CD4-positive, alpha-beta T cell treated with Interleukin-6 at 100 ng/mL for 8 hours (primary cell): Measurements from ENCODE around the gene PREX1.

Experiments
- DNase-seq: peaks from one replicate; pipeline ENCODE4 v3.0.0-alpha.2; 2020; ENCODE audit warnings: mixed read lengths, low spot score

The PREX1 gene

DNA sequence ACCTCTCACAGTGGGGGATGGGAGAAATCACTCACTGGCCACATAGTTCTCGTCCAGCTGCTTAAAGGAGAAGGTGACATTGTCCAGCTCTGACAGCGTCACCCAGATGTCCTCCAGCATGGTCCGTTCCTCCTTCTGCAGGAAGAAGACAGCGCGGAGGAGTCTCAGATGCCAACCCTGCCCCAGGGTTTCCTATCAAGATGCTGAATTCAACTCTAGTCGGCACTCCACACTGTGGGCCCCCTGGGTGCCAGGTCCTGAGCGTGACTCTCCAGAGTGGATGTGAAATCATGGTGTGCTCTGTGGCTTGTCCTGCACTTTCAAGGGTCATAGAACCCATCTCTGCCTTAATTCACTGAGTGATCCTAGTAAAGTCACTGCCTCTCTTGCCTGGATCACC, 193.2 kb downstream of the PREX1 start:
- no peak for DNase-seq

DNA sequence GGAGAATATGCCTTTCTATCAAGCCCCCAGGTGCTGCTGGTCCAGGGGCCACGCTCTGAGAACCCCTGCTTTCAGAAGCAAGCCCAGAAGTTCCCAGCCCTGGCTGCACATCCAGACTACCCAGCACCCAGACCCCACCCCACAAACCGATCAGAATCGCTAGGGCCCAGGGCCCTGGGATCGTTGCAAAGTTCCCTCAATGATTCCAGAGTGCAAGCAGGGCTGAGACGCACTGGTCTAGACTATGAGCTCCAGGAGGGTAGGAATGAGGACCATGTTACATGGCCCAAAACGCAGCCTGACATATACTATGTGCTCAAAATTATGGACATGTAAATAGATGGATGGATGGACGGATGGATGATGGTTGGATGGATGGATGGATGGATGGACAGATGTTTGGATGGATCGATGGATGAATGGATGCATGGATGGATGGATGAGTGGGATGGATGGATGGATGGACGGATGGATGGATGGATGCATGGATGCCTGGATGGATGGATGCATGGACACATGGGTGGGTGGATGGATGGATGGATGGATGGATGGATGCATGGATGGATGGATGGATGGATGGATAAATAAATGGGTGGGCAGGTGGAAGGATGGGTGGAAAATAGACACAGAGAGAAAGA, 194.1 kb downstream of the PREX1 start:
- DNase-seq = no peak

DNA sequence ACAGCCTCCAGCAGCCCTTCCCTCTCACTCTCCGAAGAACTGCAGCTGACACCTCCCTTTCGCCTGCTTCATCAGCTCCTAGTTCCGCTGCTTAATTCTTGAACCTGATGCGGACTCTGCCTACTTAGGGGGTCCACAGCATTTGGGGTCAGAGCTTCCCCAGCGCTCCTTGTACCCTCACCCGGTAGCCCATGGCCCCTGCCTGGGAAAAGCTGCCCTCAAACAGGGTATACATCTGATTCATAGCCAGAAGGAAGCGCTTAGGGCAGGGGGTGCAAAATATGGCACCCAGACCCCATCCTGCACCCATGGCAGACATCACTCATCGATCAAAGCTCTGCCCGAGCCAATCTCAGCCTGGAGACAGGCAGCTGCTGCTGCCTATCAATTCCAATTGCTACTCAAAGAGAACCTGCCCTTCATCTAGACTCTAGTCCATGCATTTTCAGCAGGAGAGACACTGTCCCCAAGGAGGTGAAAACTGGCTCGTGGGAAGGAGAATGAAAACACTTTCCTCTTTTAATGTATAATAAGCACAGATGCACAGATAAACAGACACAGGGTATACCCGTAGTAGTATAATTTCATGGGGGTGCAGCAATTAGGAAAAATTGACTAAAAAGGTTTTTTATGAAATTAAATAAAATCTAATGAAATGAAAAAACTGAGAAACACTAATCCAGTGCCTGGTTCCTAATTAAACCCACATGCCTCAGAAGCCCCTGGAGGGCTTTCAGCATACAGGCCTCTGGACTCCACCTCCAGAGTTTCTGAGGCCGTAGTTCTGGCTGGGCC, 194.8 kb downstream of the PREX1 start:
- DNase-seq = no peak

DNA sequence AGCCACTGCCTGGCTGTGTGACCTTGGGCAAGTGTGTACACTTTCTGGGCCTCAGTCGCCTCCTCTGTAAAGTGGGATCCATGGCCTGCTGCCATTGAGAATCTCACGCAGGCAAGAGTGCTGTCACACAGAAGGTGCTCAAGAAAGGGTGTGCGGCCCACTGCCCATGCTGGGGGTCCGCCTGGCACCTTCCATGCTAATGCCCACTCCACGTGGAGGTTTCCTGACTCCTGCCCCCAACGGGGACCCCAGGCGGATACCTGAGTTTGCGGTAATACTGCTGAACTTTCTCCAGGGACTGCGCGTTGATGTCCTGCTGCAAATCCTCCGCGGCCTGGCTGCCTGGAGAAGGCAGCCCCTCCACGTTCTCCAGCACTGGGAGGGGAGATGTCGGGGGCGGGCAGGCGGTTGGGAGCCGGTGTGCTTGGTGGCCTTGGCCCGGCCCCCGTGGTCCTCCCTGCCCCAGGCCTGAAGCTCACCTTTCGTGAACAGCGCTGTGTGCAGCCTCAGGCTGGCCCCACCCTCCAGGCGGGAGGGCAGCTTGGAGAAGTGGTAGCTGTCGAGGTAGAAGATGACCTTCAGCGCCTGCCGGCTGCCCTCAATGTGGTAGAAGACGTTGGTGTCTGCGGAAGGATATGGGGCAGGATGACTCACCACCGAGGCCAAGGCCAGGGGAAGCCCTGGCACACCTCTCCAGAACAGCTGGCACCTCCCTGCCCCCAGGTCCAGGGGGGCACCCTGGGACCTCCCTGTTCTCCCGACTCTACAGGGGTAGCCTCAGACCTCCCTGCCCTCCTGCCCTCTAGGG, 195.6 kb downstream of the PREX1 start:
- DNase-seq = no peak

DNA sequence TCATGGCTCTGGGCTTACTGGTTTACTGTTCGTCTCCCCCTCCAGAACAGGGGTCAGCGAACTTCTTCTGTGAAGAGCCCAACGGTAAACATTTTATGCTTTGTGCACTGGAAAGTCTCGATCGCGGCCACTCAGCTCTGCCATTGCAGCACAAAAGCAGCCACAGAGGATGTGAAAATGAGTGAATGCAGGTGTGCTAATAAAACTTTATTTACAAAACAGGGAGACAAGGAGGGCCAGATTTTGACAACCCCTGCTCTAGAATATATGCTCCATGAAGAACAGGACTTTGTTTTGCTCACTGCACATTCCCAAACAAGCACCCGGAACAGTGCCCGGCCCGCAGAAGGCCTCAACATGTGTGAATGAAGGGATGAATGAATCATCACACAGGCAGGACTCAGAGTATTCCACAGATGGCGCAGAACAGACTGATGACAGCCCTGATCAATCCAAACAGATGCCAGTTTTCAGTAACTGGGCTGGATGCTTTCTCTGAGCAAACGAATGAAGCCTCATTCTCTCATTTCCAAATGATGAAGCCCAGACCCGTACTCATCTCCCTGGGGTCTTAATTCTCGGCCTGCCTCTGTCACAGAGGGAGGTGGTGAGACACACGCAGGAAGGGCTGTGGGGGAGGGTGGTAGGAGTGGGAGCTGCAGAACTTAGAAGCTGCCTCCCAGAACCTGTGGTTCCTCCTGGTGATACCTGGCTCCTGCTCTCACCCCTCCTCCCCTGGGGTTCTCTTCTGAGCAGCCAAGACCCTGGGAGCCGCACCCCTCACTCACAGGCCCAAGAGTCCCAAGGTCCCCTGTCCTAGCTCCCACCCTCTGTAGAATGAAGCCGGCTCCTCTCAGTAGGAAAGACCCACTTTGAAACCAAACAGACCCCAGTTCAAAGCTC, 196.4 kb downstream of the PREX1 start:
- DNase-seq = no peak

DNA sequence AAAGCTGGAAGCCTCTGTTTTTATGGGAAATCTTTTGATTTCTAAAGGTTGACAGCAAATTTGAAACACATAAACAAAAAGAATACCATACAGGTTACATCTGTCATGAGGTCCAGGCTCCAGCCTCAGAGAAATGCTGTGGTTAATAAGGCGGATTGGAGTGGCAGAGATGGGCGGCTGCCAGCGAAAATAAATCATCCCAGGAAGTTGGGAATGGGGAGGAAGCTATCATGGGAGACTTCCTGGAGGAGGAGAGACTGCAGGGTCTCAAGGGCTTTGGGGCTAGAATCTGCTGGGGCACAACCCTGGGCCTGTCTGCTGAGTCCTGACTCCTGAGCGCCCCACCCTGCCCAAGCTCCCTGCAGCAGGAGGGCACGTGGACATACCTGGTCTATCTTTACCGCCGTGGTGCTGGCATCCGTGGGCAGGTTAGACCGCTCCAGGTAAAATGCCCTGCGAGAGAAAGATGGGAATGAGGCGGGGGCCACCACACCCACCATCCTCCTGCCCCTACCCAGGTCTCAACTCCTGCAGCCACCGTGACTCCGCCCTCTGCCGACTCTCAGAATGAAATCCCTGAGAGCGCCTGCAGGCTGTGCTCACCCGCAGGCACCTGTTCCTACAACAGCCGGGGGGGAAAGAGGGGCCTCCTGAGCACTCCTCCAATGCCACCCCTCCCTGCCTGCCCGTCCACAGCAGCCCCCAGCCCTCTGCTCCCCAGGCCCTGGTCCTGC, 197.3 kb downstream of the PREX1 start:
- DNase-seq = no peak

DNA sequence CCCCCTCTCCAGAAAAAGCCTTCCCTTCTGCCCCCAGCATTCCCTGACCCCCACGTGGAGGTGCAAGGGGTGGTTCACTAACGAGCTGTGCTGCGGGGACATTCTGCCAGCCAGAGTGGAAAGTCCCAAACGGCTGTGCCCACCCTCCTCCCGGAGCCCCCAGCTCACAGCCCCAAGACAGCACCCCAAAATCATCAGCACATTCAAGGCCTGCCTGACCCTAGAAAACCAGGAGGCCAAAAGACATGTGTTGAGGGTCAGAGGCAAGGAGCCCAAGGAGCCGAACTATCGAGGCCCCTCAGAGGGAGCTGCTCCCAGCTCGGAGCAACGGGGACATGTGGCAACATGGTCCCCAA, 197.9 kb downstream of the PREX1 start:
- no peak for DNase-seq

DNA sequence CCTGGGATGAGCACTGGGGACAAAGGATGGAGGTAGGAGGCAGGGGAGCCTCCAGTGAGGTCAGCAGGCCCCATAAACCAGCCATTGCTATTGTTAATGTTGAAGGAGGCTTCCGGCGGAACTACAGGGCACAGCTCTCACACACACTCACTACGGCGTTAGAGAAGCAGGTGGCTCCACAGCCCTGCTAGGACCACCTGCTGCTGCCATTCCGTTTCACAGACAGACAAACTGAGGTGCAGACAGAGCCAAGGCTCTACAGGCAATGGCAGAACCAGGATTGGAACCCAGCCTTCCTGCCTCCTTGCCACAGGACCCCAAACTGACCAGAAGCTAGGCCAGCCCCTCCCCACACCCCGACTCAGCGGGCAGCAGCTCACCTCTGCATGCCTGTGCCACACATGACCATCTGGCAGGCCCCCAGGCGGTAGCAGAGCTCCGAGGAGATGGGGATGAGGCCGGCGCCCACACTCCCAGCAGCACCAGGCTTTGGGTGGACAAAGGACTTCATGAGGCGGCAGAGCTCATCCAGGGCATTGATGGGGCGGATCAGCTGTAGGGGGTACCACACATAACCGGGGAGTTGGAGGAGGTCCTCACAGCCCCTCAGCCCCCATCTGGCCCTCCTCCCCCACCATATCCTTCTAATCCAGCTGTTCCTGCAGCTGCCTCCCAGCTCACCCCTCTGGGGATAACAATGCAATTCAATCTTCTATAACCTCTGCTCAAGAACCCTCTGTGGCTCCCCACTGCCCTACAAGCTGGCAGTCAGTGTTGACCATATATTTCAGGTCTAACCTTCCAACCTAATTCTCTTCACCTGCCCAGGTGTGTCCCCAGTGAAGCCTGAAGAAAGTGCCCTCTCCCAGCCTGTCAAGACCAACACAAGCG, 198.5 kb downstream of the PREX1 start:
- DNase-seq = no peak

DNA sequence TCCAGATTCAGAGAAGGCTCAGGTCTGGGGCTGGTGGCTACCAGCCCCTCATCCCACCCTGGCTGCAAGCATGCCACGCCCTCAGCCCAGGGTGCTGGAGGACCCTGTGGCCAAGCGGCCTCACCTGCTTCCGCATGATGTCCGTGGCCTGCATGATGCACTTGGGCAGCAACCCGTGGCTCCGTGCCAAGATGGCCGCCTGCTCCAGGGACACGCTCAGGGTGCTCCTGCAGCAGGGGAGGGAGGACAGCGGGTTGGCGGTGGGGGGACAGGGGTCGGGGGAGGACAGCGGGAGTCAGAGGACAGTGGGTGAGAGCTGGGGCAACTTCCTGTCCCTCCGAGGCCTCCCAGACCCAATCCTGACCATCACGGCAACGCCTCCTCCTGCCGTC, 200.1 kb downstream of the PREX1 start:
- DNase-seq = no peak

DNA sequence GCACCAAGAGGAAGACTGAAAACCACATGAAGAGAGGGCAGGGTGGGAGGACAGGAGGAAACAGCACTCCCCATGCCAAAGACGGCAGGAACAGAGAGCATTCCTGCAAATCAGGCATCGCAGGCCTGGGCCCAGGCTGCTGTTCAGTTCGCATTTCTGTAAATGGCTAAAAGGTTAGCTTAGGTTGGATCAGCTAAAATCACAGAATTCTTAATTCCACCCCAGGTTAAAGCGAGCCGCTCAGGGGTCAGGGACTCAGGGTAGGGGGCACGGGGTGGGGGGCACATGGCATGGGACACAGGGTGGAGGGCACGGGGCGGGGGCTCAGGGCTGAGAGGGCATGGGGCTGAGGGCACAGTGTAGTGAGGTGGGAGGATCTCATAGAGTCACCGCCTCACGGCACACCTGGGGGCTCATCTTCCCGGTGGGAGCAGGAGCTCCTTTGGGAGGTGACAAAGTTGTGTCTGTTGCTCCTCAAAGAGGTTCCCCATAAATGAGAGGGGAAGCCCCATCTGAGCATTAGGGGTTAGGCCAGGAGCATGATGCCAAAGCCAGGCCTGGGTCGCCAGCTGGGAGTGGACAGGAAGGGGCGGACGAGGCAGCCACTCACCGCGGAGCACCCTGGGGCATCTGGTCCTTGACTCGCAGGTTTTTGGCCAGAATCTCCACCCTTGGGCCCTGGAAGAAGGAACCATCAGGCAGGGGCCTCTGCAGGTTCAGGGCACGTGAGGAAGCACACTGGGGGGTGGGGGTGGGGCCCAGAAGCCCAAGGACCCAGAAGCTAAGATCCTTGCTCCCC, 200.7 kb downstream of the PREX1 start:
- no peak for DNase-seq

DNA sequence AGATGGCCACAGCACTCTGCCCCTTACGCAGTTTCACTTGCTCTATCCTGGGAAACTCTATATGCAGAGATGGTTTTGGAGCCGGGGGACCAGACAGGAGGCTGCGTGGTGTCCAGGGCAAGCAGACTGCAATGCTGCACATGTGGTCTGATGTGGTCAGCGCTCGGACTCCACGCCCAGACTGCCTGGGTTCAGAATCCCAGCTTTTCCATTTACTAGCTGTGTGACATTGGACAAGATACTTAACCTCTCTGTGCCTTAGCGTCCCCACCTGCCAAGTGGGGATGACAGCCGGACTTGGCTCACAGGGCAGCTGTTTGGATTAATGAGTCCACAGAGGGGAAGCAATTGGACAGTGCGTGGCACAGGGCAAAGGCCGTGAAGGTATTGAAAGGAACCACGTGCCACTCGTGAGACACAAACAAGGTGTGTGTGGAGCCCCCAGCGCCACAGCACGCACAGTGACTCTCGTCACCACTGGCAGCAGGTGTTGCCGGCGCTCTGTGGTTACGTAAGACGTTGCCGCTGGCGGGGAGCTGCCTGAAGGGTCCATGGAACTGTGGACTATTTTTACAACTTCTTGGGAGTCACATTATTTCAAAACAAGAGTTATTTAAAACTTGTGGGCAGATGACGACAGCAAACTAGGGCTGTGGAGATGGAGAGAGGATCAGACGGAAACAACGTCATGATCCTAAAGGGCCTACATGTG, 201.4 kb downstream of the PREX1 start:
- no peak for DNase-seq

DNA sequence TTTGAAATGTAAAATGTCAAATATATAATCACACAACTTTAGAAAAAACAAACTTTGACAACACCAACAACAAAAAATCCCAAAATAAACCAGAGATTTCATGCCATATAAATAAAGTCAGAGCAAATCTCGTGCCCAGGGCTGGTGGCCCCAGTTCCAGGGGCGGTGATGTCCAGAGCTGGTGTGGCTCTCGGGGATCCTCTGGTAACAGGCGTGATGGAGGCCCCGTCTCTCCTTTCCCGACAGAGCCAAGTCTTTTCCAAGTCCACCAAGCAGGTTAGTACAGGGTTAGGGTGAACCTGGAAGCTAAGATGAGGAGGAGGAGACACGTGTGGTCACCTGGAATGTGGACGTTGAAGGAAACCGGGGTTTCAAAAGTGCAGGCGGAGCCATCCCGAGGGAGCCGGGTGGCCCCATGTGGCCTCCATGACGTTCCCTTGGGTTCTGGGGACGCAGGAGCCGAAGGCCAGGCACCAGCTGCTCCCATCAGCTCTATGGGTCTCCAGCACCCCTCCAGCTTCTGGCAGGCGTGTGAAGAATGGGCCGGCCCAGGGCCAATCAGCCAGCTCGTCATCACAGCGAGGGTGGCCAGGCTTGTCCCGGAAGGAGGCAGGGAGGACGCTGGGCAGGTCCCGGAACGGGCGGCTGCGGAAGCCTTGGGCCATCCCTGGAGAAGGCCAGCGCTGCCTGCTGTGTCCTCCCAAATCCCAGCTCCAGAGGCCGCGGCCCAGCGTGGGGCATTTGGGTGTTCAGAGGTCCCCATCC, 202.5 kb downstream of the PREX1 start:
- DNase-seq = no peak

DNA sequence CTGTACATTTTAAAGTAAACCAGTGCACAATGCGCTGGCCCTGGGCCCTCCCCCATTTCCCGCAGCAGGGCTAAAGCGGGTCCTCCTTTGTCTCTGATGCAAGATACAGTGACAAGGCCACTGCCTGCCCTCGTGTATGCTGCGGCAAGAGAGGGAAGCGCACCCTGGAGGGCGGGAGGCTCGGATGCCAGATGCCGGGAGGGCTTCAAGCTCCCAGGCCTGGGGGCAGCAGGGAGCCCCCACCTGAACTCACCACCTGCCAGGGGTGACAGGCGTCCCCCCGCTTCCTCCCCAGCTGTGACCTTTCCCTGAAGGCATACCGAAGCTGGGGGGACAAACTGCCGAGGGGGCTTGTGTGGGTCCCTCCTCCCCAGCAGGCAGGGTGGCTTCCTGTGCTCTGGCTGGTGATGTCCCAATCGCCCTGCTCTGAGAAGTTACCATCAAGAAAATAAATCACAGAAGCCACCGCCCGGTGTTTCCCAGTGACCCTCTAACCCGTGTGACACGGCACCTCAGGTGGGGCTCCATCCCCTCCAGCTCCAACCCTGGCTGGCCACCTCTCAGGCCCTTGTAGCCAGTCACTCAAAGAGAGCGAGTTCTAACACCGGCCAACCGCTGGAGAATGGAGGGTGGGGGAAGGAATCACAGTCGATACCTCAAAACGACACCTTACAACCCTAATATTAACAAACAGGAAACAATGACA, 203.3 kb downstream of the PREX1 start:
- no peak for DNase-seq

DNA sequence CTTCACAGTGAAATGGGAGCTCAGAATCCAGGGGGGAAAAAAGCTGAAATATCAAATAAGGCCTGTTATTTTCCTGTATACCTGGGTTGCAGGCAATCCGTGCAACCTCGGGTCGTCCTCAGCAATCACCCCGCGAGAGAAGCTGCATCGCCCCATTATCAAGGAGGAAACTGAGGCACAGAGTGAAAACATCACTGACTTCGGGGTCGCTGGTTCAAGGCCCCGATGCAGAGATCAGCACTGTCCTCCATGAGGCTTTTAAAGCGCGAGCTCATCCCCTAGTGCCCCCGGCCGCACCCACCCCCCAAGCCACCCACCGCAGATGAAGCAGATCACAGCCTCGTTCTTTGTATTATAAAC, 203.9 kb downstream of the PREX1 start:
- no peak for DNase-seq

DNA sequence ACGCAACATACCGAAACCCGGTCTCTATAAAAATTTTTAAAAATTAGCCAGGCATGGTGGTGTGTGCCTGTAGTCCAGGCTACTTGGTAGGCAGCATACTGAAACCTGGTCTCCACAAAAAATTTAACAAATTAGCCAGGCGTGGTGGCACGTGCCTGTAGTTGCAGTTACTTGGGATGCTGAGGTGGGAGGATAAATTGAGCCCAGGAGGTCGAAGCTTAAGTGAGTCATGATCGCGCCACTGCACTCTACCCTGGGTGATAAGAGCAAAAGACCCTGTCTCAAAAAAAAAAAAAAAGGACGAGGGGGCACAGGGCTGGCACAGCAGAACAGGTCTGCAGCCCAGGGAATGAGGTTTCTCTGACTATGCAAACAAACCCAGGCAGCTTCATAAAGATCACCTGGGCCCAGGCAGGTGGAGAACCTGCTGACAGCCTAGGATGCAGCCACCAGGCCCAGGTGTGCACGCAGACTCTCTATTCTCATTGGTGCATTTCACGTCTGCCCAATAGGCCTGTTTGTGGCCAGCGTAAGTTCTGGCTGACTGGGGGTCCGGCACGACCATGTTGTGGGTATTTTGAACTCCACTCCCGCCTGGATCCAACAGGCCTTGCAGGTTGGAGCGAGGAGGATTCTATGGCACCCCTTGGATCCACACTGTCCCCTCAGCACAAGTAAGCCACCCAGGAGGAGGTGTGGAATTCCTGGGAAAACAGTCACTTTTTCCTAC, 204.5 kb downstream of the PREX1 start:
- no peak for DNase-seq

DNA sequence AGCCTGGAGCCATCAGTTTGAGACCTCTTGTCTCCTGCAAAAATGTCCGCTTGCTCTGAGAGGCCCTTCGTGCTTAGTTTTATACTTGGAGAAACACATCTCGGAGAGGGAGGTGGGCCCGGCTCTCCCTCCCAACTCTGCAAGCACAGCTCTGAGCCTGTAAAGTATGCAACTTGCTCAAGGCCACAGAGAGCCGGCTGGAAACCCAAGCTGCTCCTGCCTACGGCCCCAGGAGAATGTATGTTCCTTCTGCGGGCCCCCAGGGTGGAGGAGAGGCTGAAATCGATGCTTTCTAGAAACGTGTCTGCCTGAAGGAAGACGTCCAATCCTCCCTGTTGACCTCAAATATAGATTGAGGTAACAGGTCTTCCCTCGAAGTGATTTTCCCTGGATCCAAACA, 205.4 kb downstream of the PREX1 start:
- DNase-seq = no peak
